ENCODE results near the gene ARMC2.

Gene ARMC2

GRCh38 chr6:108822401-108822800 lies 25.8 kb upstream of the ARMC2 start:
- Histone ChIP-seq H3K4me3 (ENCODE audit: low read depth, low read length) (no peak overlapping the region), H3K27me3 (replicated peaks) (no peaks in the 10 kb centered on the region), H3K36me3 (replicated peaks) (no peaks in the 10 kb centered on the region), H3K27ac (no peak overlapping the region)
- TF ChIP-seq CTCF (IDR thresholded peaks at IDR 0.05; ENCODE audit: low read depth, low read length, missing control alignments) = no peak
- no peak for DNase-seq
- in situ Hi-C loops (cut with HindIII; ENCODE audit: low pct_ligation_motif_present, low sequenced_read_pairs) = no loop called here

GRCh38 chr6:108825326-108825725 lies 22.9 kb upstream of the ARMC2 start:
- no peak for DNase-seq

GRCh38 chr6:108831104-108831503 lies 17.1 kb upstream of the ARMC2 start:
- Histone ChIP-seq H3K36me3 (replicated peaks) (no peaks in the 10 kb centered on the region), H3K27me3 (replicated peaks) (no peaks in the 10 kb centered on the region), H3K27ac (no peak overlapping the region), H3K4me3 (ENCODE audit: low read depth, low read length) (no peak overlapping the region)
- no peak for DNase-seq
- no peak for TF ChIP-seq CTCF (IDR thresholded peaks at IDR 0.05; ENCODE audit: low read depth, low read length, missing control alignments)
- in situ Hi-C loops (cut with HindIII; ENCODE audit: low pct_ligation_motif_present, low sequenced_read_pairs) = no loop called here

More at GRCh38 chr6:108825326-108825725, 22.9 kb upstream of the ARMC2 start:
- Histone ChIP-seq H3K36me3 (replicated peaks) (no peaks in the 10 kb centered on the region), H3K27ac (no peak overlapping the region), H3K27me3 (replicated peaks) (no peaks in the 10 kb centered on the region), H3K4me3 (ENCODE audit: low read depth, low read length) (no peak overlapping the region)
- no peak for TF ChIP-seq CTCF (IDR thresholded peaks at IDR 0.05; ENCODE audit: low read depth, low read length, missing control alignments)
- in situ Hi-C loops (cut with HindIII; ENCODE audit: low pct_ligation_motif_present, low sequenced_read_pairs) = no loop called here

GRCh38 chr6:108832738-108833137 lies 15.5 kb upstream of the ARMC2 start:
- Histone ChIP-seq H3K36me3 (replicated peaks) (no peaks in the 10 kb centered on the region), H3K27ac (no peak overlapping the region), H3K27me3 (replicated peaks) (no peaks in the 10 kb centered on the region), H3K4me3 (ENCODE audit: low read depth, low read length) (no peak overlapping the region)
- DNase-seq = no peak
- TF ChIP-seq CTCF (IDR thresholded peaks at IDR 0.05; ENCODE audit: low read depth, low read length, missing control alignments) = no peak
- in situ Hi-C loops (cut with HindIII; ENCODE audit: low pct_ligation_motif_present, low sequenced_read_pairs) = no loop called here

- H3K27me3 ChIP-seq (replicated peaks) = no peaks in the 10 kb centered on the region
- no peak overlapping the region for H3K27ac ChIP-seq
- TF ChIP-seq CTCF (IDR thresholded peaks at IDR 0.05; ENCODE audit: low read depth, low read length, missing control alignments) = peak; percentile 97
- no peak overlapping the region for H3K4me3 ChIP-seq (ENCODE audit: low read depth, low read length)
- DNase-seq = peak; percentile 72
- in situ Hi-C loops (cut with HindIII; ENCODE audit: low pct_ligation_motif_present, low sequenced_read_pairs) = no loop called here
- no peaks in the 10 kb centered on the region for H3K36me3 ChIP-seq (replicated peaks)
Observed at GRCh38 chr6:108835218-108835850, 12.9 kb upstream of the ARMC2 start.

GRCh38 chr6:108836061-108836460 lies 12.2 kb upstream of the ARMC2 start:
- Histone ChIP-seq H3K4me3 (ENCODE audit: low read depth, low read length) (no peak overlapping the region), H3K36me3 (replicated peaks) (no peaks in the 10 kb centered on the region), H3K27ac (no peak overlapping the region), H3K27me3 (replicated peaks) (no peaks in the 10 kb centered on the region)
- in situ Hi-C loops (cut with HindIII; ENCODE audit: low pct_ligation_motif_present, low sequenced_read_pairs) = no loop called here
- no peak for DNase-seq
- TF ChIP-seq CTCF (IDR thresholded peaks at IDR 0.05; ENCODE audit: low read depth, low read length, missing control alignments) = no peak

Data from brain microvascular endothelial cell (primary cell).